Dermis blood vessel endothelial cell (primary cell): Measurements from ENCODE around the gene TAS2R16. TPM values are rescaled to one million over a fixed set of nuclear protein-coding genes. Genes with fewer than 3 reads are reported as not detected.

ENCODE experiments used
- DNase-seq: peaks from one replicate; pipeline ENCODE4 v3.0.0; 2010
- total RNA-seq: library from RNA; depleted of rRNA; stranded (reverse); fragments of >200 nt; gene quantifications from 2 replicates; pipeline ENCODE4 v1.2.3, GENCODE V29; 2014

The TAS2R16 gene
- not detected in 2 replicates for total RNA-seq

- DNase-seq = no peak
Measured at GRCh38 chr7:122995600-122995999, at the start of gene TAS2R16. Gene TAS2R16, minus strand, starts transcription at chr7:122995700. Its CDS starts 66 bp downstream, at chr7:122995634.

DNA sequence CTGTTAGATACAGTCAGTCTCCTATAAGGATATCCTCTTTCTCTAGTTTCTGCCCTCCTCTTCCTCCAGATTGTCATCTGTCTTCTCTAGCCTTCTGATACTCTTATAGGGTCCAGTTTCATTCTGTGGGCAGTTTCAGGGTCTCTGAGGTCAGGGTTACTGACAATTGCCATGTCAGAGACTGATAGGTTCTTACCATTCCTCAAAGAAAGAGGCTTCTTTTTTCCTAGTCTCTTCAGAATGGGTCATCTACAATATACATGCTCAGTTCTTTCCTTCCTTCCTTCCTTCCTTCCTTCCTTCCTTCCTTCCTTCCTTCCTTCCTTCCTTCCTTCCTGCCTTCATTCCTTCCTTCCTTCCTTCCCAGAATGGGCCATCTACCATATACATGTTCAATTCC, 48.1 kb upstream of the TAS2R16 start:
- no peak for DNase-seq

DNA sequence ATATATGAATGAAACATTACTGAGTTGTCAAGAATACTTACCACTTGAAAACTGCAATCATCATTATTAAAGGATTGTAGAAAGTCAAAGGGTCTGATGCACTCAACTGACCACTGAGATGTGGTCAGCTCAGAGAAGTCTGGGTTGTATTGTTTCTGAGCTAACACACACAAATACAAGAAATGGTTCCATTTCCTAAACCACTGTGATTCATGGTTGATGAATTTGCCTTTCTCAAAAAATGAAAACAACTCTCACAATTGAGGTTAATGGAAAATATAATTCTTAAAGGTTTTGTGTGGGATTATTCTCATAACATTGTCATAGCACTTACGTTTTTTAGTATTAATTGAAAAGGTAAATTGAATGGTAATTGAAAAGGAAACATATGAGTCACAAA, 45.6 kb upstream of the TAS2R16 start:
- DNase-seq = peak; percentile 94

DNA sequence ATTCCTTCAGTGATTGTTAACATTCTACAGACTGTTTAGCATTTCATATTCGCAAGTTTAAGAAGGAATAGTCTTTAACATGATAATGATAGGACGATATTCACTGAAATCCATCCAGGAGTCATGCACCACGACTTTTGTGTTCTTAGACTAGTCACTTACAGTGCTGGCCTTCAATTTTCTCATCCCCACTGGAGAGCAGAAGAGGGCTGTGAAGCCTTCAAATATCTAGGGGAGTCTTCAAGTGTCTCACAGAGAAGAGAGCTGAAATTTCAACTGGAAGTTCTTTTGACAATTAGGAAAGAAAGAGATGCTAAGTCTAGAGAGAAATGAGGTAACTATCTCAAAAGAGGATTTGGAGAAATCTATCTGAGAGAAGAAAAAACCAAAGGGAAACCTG, 43.8 kb upstream of the TAS2R16 start:
- DNase-seq = no peak

- DNase-seq = no peak
Measured at GRCh38 chr7:123034106-123034505, 38.6 kb upstream of the TAS2R16 start.

DNA sequence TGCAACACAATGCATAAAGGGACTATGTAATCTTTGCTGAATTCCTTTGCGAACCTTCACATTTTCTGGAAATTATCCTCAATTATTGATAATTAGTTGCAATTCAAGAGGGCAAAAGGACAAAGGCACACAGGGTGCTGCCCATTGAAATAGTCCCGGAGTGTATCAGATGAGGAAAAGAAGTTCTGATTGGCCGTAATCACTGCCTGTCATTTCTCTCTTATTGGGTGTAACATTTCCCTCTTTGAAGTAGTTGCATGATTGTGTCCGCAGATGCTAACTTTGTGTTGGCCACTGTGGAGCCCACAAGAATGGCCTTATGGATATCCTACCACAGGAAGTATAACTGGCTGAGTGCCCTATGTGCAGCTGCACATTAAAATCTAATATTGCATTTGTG, 35.1 kb upstream of the TAS2R16 start:
- no peak for DNase-seq

- no peak for DNase-seq
Measured at GRCh38 chr7:123028339-123028738, 32.8 kb upstream of the TAS2R16 start.

- DNase-seq = no peak
Measured at GRCh38 chr7:123026251-123026650, 30.8 kb upstream of the TAS2R16 start.

DNA sequence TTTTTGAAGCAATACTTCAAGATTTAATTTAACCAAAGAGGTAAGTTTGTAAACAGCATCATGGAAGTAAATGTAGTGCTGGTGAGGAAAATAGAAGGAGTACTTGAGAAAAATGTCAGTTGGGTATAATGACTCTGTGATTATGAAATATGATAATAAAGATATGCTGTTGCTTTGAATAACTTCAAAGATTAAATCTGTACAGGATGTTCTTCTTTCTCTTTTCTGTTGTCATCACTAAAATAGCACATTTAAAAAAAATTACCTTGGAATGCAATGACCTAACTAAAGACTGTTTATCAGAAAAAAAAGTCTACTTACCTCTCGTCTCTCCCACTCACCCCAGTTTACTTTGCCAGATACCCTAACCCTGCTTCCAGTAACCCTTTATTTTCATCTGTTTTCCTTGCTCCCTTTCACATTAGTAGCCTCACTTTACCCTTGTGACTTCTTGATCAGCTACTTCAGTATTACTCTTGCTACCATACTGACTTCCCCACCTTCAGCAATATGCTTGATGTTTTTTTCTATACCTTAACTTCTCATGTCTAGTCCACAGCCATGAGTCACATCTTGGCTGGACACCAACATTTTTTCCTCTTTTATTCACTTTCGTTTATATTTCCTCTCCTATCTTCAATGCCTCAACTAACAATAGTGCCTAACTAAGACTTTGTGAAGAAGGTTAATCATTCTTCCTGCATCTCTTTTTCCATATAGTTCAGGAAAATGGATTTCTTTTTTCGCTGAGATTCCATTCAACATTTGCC, 29.7 kb upstream of the TAS2R16 start:
- DNase-seq = peak; percentile 72

- no peak for DNase-seq
Measured at GRCh38 chr7:123023126-123023525, 27.6 kb upstream of the TAS2R16 start.

DNA sequence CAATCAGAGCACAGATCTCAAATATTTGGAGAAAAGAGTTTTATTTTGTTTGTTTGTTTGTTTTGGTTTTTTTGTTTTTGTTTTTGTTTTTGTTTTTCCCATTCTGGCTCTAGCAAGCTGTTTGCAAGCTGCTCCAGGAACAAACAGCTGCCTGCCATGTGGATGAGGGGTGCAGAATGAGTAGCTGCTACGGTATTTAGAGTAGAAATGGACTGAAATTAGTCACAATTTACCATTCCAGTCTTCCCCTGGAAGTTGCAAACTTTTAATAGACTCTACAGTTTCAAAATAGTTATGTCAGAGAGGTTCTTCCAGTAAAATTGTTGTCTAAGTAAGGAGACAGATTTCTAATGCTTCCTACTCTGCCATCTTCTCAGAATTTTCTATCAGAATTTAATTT, 27.1 kb upstream of the TAS2R16 start:
- DNase-seq = no peak

GRCh38 chr7:123012435-123012834, 16.9 kb upstream of the TAS2R16 start:
- no peak for DNase-seq

- DNase-seq = no peak
Measured at GRCh38 chr7:123011766-123012369, 16.4 kb upstream of the TAS2R16 start.

DNA sequence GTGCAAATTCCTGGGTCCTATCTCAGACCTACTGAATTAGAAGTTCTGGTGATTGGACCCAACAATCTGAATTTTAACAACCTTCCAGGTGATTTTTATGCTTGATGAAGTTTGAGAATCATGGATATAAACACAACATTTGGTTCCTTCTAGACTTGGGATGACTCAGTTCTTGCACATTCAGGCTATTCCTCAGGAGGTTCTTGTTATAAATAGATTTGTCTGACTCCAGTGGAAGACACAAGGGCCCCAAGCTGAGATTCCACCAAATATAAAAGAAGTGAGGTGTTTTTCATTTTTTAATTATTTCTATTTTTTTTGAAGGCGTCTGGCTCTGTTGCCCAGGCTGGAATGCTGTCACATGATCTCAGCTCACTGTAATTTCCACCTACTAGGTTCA, 9.4 kb upstream of the TAS2R16 start:
- DNase-seq = no peak

DNA sequence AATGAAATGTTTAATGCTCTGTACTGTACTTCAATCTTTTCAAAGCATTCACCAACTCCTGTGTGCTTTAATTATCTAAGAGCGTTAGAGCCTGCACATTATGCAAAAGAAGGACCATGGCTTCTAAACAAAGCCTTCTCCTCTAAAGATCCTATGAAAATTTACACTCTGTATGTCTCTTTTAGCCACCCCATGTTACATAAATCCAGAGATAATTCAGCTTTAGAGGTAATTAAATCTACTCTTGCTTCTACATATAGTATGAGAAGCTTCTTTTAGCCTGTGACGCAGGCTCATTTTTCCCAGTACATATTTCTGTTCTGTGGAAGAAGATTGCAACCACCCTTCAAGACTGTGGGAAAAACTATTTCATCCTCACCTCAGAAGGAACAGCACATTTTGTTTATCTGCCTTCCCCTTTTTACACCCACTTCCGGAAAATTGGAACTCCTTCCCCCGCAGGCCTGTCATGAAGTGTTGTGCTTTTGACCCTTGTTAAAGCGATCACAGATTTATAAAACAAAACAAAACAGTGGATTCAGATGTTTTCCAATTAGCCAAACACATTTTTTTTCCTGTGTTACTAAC, 8.1 kb upstream of the TAS2R16 start:
- peak; percentile 7 for DNase-seq

DNA sequence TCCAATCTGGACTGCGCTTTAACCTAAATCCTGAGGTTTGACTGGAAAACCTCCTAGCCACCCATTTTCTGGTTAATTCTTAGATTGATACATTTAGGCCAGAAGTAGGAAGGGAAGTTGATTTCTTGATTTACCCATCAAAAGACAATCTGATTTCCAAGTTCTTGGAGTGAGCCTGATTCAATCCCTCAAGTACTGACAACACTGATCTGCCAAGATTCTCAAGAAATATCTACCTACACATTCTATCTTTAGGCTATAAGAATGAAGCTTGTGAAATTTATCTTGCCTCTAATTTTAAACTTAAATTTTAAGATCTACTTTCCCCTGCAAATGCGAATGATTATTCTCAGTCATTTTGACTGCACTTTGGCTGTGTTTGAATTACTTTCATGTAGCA, 5.9 kb downstream of the TAS2R16 start:
- DNase-seq = no peak

GRCh38 chr7:122989041-122989440, 6.5 kb downstream of the TAS2R16 start:
- no peak for DNase-seq

GRCh38 chr7:122988333-122988732, 7.2 kb downstream of the TAS2R16 start:
- DNase-seq = no peak

- no peak for DNase-seq
Measured at GRCh38 chr7:122987463-122987862, 8.0 kb downstream of the TAS2R16 start.

DNA sequence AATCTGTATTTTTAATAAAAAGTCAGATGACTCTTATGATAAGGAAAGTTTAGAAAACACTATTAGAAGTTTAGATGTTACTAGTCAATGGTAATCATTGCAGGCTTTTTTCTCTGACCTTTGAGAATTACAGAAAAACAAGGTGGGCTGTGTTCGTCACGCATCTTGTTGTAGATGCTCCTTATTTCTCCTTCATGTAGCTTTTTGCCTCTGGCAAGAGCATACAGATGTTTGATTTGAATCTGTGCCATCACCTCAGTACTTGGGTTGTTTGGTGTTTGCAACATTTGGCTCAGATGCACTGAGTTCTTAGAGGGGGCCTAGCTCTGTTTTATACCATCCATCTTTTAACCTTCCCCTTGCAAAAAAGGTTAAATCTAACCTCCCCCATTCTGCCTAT, 11.5 kb downstream of the TAS2R16 start:
- DNase-seq = no peak

DNA sequence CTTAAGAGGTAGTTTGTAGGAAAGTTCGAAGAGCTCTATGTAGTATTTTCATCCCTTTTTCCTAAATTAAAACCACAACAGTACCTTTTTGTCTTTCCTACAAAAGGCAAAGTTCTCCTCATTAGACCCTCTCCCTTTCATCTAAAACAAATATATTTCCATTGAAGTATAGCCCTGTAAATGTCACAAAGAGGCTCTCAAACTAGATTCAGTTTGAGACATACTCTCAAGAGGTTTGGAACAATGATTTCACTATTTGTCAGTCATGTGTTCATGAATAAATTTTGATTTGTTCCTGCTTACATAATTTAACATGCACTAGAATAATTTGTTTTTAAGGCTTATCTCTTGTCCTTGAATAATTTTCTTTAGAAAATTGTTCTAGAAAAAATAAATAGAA, 12.2 kb downstream of the TAS2R16 start:
- no peak for DNase-seq

DNA sequence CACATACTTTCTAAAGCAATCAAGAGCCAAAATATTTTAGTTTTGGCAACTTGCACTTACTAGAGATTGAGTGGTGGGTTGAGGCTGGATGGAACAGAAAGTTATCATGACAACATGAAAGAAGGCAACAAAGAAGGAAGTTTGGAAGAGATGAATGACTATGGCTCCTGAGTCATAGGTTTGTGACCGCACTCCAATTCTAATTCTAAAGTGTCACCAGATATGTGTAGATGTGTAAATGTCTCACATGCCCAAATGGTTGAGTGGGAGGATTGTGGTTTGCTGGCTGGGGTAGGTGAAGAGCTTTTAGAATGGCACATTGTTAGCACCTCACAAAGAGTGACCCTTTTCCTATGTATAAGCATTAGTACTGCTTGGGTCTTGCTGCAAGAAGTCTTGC, 20.2 kb downstream of the TAS2R16 start:
- no peak for DNase-seq

DNA sequence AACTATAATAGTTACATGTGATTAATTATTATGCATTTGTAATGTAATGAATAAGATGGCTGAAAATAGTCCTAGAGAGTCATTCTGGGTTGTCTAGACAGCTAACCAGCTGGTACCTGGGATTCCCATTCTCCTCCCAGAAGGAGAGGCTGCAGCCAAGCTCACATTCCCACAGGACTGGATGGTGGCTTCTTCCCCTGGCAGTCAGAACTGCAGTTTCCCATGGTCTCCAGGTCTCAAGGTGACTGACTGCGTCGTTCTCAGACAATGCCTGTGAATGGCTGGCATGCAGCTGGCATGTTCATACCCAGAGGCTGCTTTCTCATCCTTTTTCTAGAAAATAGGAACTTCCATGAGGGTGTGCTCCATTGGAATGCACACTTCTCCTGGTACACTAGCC, 21.3 kb downstream of the TAS2R16 start:
- no peak for DNase-seq

DNA sequence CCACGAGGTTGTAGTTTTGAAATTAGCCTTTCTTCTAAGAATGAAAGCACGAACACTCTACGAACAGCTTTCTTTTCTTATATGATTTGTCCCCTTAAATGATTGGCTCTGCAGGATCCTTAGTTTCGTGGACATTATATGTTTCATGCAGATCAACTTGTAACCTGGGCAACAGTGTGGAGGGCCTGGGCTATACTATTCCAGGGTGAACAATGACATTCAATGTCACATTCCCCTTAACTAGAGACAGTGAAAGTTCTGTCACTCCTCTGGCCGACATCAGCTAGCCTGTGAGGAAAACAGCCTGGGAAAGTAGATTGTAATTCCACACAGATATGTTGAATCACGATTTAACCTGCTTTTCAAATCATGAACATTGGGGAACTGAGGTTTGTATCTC, 23.4 kb downstream of the TAS2R16 start:
- DNase-seq = no peak
